GM23338 (cell line): ENCODE data around the gene TMEM176B. TPM values are rescaled to one million over a fixed set of nuclear protein-coding genes. Genes with fewer than 3 reads are reported as not detected.

Experiments used
- ATAC-seq: fragments of 200-7000 bp; cut with Tn5 transposase; 3 replicates; pipeline ENCODE4 v1.9.1; 2020
- DNase-seq: peaks from one replicate; pipeline ENCODE4 v3.0.0-alpha.2; 2015; ENCODE audit warnings: low spot score
- H2AFZ ChIP-seq: fragments of 200-600 bp; sonication (generic); 2 replicates; pipeline ENCODE4 v1.8.0; 2016; ENCODE audit warnings: antibody characterized with exemption, mild to moderate bottlenecking, moderate library complexity
- H3F3A ChIP-seq: fragments of 200-600 bp; sonication (generic); replicated peaks from 2 replicates; pipeline ENCODE4 v1.8.0; 2017; ENCODE audit warnings: antibody characterized with exemption, mixed run types, low read depth
- H3K27ac ChIP-seq: fragments of 200-600 bp; sonication (generic); 2 replicates; pipeline ENCODE4 v1.6.1; 2016; ENCODE audit warnings: low read depth
- H3K27me3 ChIP-seq: fragments of 200-600 bp; sonication (generic); 2 replicates; pipeline ENCODE4 v1.8.0; 2016; ENCODE audit warnings: mild to moderate bottlenecking, mixed run types, moderate library complexity; ENCODE audit not compliant: insufficient read depth
- H3K36me3 ChIP-seq: fragments of 200-600 bp; sonication (generic); 2 replicates; pipeline ENCODE4 v1.8.0; 2016; ENCODE audit warnings: mild to moderate bottlenecking; ENCODE audit not compliant: insufficient read depth
- H3K4me1 ChIP-seq: fragments of 200-600 bp; sonication (generic); 2 replicates; pipeline ENCODE4 v1.8.0; 2016; ENCODE audit warnings: mild to moderate bottlenecking, moderate library complexity; ENCODE audit not compliant: insufficient read depth
- H3K4me2 ChIP-seq: fragments of 200-600 bp; sonication (generic); 2 replicates; pipeline ENCODE4 v1.7.1; 2017; ENCODE audit warnings: mixed run types
- H3K4me3 ChIP-seq: fragments of 200-600 bp; sonication (generic); 2 replicates; pipeline ENCODE4 v1.6.1; 2016; ENCODE audit warnings: mixed run types
- H3K79me2 ChIP-seq: fragments of 200-600 bp; sonication (generic); replicated peaks from 2 replicates; pipeline ENCODE4 v1.8.0; 2017; ENCODE audit warnings: mild to moderate bottlenecking; ENCODE audit not compliant: insufficient read depth
- H3K9me2 ChIP-seq: fragments of 200-600 bp; sonication (generic); 2 replicates; pipeline ENCODE4 v1.8.0; 2017; ENCODE audit not compliant: insufficient read depth
- H4K20me1 ChIP-seq: fragments of 200-600 bp; sonication (generic); replicated peaks from 2 replicates; pipeline ENCODE4 v1.8.0; 2017; ENCODE audit warnings: mild to moderate bottlenecking; ENCODE audit not compliant: insufficient read depth
- H3K27ac Mint-ChIP-seq: 2 replicates; pipeline ENCODE4 v1.8.0; 2020; ENCODE audit warnings: inconsistent platforms, mild to moderate bottlenecking, moderate library complexity, mixed read lengths
- H3K27me3 Mint-ChIP-seq: 3 replicates; pipeline ENCODE4 v1.8.0; 2022; ENCODE audit warnings: low read depth, mild to moderate bottlenecking, moderate library complexity, mixed read lengths, inconsistent platforms; ENCODE audit not compliant: insufficient read depth, poor library complexity
- H3K36me3 Mint-ChIP-seq: 3 replicates; pipeline ENCODE4 v1.8.0; 2021; ENCODE audit warnings: low read depth, mild to moderate bottlenecking, inconsistent platforms, moderate library complexity, mixed read lengths
- H3K4me1 Mint-ChIP-seq: 3 replicates; pipeline ENCODE4 v1.8.0; 2020; ENCODE audit warnings: mild to moderate bottlenecking, inconsistent platforms, mixed read lengths
- H3K4me3 Mint-ChIP-seq: 3 replicates; pipeline ENCODE4 v1.8.0; 2021; ENCODE audit warnings: moderate library complexity, mild to moderate bottlenecking, inconsistent platforms, mixed read lengths
- H3K9me3 Mint-ChIP-seq: 3 replicates; pipeline ENCODE4 v1.8.0; 2020; ENCODE audit warnings: moderate library complexity, mild to moderate bottlenecking, inconsistent platforms, mixed read lengths
- CREB1 ChIP-seq: fragments of 250-450 bp; sonication (Bioruptor Pico); IDR thresholded peaks from 2 replicates; pipeline ENCODE4 v1.5.0; 2020; ENCODE audit warnings: low read depth, mild to moderate bottlenecking, moderate library complexity
- CTCF ChIP-seq, 2 experiments: fragments of 200-600 bp in 1 of 2; sonication (generic) in 1 of 2; conservative IDR thresholded peaks; 2 replicates each; pipeline versions ENCODE4 v1.5.1 to v1.6.1; 2016 to 2017; ENCODE audit warnings: antibody characterized with exemption in 2 of 2, low read depth in 2 of 2, mild to moderate bottlenecking in 2 of 2, moderate library complexity in 1 of 2
- ETS1 ChIP-seq: IDR thresholded peaks from 2 replicates; pipeline ENCODE4 v1.6.1; 2016; ENCODE audit warnings: antibody characterized with exemption
- EZH2 ChIP-seq: fragments of 200-600 bp; sonication (generic); IDR thresholded peaks from one replicate; pipeline ENCODE4 v1.8.0; 2017; ENCODE audit warnings: antibody characterized with exemption, mild to moderate bottlenecking, low read depth; ENCODE audit not compliant: unreplicated experiment
- JUNB ChIP-seq: IDR thresholded peaks from one replicate; pipeline ENCODE4 v1.6.1; 2016; ENCODE audit warnings: antibody characterized with exemption; ENCODE audit not compliant: unreplicated experiment
- POLR2AphosphoS5 ChIP-seq: IDR thresholded peaks from 2 replicates; pipeline ENCODE4 v1.6.1; 2016; ENCODE audit warnings: antibody characterized with exemption, low read depth
- REST ChIP-seq: IDR thresholded peaks from one replicate; pipeline ENCODE4 v1.6.1; 2018; ENCODE audit warnings: antibody characterized with exemption; ENCODE audit not compliant: unreplicated experiment
- STAT1 ChIP-seq: IDR thresholded peaks from one replicate; pipeline ENCODE4 v1.6.1; 2016; ENCODE audit warnings: antibody characterized with exemption; ENCODE audit not compliant: unreplicated experiment
- ZNF331 ChIP-seq: fragments of 250-450 bp; sonication (Bioruptor Pico); IDR thresholded peaks from 2 replicates; pipeline ENCODE4 v1.5.0; 2020; ENCODE audit warnings: low read depth, mild to moderate bottlenecking, moderate library complexity
- ZNF462 ChIP-seq: fragments of 250-450 bp; sonication (Bioruptor Pico); IDR thresholded peaks from 2 replicates; pipeline ENCODE4 v1.5.0; 2020; ENCODE audit warnings: mild to moderate bottlenecking, moderate library complexity
- polyA plus RNA-seq: library from polyadenylated mRNA; unstranded; fragments of >200 nt; fragmentation: Nextera tagmentation; extraction: Ambion mirVana; gene quantifications from 2 replicates; pipeline ENCODE4 v1.2.1, GENCODE V29; 2016
- total RNA-seq: library from RNA; depleted of rRNA; stranded (reverse); fragments of >200 nt; shearing (Covaris generic); gene quantifications from 2 replicates; pipeline ENCODE4 v1.2.3, GENCODE V29; 2014

The TMEM176B gene
- total and polyA plus RNA-seq, 2 experiments from 2014 or later, result 0.35 to 0.42 TPM

GRCh38 chr7:150766334-150766709, 33.8 kb downstream of the TMEM176B start (continued):
- TF ChIP-seq REST (no peak), STAT1 (no peak), JUNB (no peak), CREB1 (no peak), CTCF (conservative IDR thresholded peaks at IDR 0.05; ENCODE audit: low read depth in 2 of 2) (no peak), EZH2 (no peak)

- Histone ChIP-seq H3K4me1 (peaks cover 5% of the 10 kb centered on the region; the same call in 1 of the 2 replicates), H3K27ac (no peak overlapping the region), H3K27me3 (no peaks in the 10 kb centered on the region), H3K9me2 (no peaks in the 10 kb centered on the region), H3K4me3 (no peak overlapping the region), H4K20me1 (no peaks in the 10 kb centered on the region), H3K4me2 (no peak overlapping the region), H3F3A (no peaks in the 10 kb centered on the region), H3K36me3 (no peaks in the 10 kb centered on the region), H2AFZ (no peak overlapping the region), H3K79me2 (no peaks in the 10 kb centered on the region)
- H3K4me1 Mint-ChIP-seq, result no peaks in the 10 kb centered on the region
- no peak overlapping the region for H3K27ac Mint-ChIP-seq
- no peak for ATAC-seq
- no peaks in the 10 kb centered on the region for H3K36me3 Mint-ChIP-seq
- peaks cover 6% of the 10 kb centered on the region; the same call in 2 of the 3 replicates for H3K9me3 Mint-ChIP-seq
- no peak for DNase-seq
- no peak overlapping the region for H3K4me3 Mint-ChIP-seq
- H3K27me3 Mint-ChIP-seq, result peaks cover 8% of the 10 kb centered on the region
- TF ChIP-seq ZNF462 (CRISPR knock-in tag) (no peak), STAT1 (no peak), POLR2AphosphoS5 (no peak), CTCF (conservative IDR thresholded peaks at IDR 0.05; ENCODE audit: low read depth in 2 of 2) (no peak), ZNF331 (CRISPR knock-in tag) (no peak), JUNB (no peak), ETS1 (no peak), CREB1 (no peak), EZH2 (no peak)
These were observed 40.7 kb downstream of the TMEM176B start for GRCh38 chr7:150759479-150759878.
